Peyer's patch (tissue), 4 donors: Measurements from ENCODE around the gene JAGN1. TPM values are rescaled to one million over a fixed set of nuclear protein-coding genes. Genes with fewer than 3 reads are reported as not detected.
A peak's percentile ranks its signal among the peaks of the same experiment; 100 is the strongest.
"Not testable (repeated sequence)": the region's sequence is repeated elsewhere in the genome, so short reads cannot be mapped to it uniquely, and the experiment has no call there.

Experiments used
- DNase-seq, 3 donors: peaks; one replicate each; pipeline ENCODE4 v3.0.0-alpha.2; 2017 to 2019
- H3K27ac ChIP-seq, 4 donors: fragments of 200-600 bp; sonication (generic); one replicate each; pipeline ENCODE4 v1.5.1; 2016 to 2019
- H3K27me3 ChIP-seq, 2 donors: fragments of 200-600 bp; sonication (generic); one replicate each; pipeline ENCODE4 v1.5.1; 2019
- H3K36me3 ChIP-seq, 3 donors: fragments of 200-600 bp; sonication (generic); one replicate each; pipeline ENCODE4 v1.5.1; 2016 to 2019
- H3K4me1 ChIP-seq, 4 donors: fragments of 200-600 bp; sonication (generic); one replicate each; pipeline ENCODE4 v1.5.1; 2016 to 2019
- H3K4me3 ChIP-seq, 4 donors: fragments of 200-600 bp; sonication (generic); 1 replicate in 3 of 4; 2 replicates in 1 of 4; pipeline ENCODE4 v1.5.1; 2016 to 2019; ENCODE audit warnings: mild to moderate bottlenecking in 1 of 4
- H3K9me3 ChIP-seq, 4 donors: fragments of 200-600 bp; sonication (generic); one replicate each; pipeline ENCODE4 v1.5.1; 2016 to 2019; ENCODE audit warnings: mild to moderate bottlenecking in 1 of 4
- CTCF ChIP-seq, 6 experiments: fragments of 450-650 bp in 4 of 6; fragments of 200-600 bp in 2 of 6; sonication (generic) in 1 of 6; IDR thresholded peaks; one replicate each; pipeline ENCODE4 v1.5.1; 2017 to 2019; ENCODE audit warnings: antibody characterized with exemption in 6 of 6, mild to moderate bottlenecking in 3 of 6, moderate library complexity in 1 of 6
- POLR2A ChIP-seq, 2 donors: fragments of 450-650 bp; IDR thresholded peaks; one replicate each; pipeline ENCODE4 v1.5.1; 2017; ENCODE audit warnings: antibody characterized with exemption in 2 of 2, mild to moderate bottlenecking in 2 of 2, moderate library complexity in 2 of 2
- total RNA-seq, 4 donors: library from RNA; depleted of rRNA; stranded (reverse); fragments of >200 nt; gene quantifications; one replicate each; pipeline ENCODE4 v1.1.0, GENCODE V29; 2016

JAGN1 gene
- total RNA-seq, 4 donors from 2014 or later, result 23.9 to 46.5 (median 41.9) TPM

- TF ChIP-seq POLR2A (IDR thresholded peaks at IDR 0.05) (no peak), CTCF (IDR thresholded peaks at IDR 0.05) (no peak)
- Histone ChIP-seq H3K27me3 (no peaks in the 10 kb centered on the region), H3K36me3 (no peaks in the 10 kb centered on the region), H3K4me1 (peaks cover 0 to 19% (median 0%) of the 10 kb centered on the region in 4 donors), H3K9me3 (no peaks in the 10 kb centered on the region), H3K4me3 (no peak overlapping the region), H3K27ac (peak overlapping the region in 1 of 4 donors; percentile 7)
- DNase-seq, result no peak
Observed at GRCh38 chr3:9866639-9867038, 23.8 kb upstream of the JAGN1 start.

GRCh38 chr3:9867106-9867505 is 23.3 kb upstream of the JAGN1 start:
- H3K27me3 ChIP-seq, result no peaks in the 10 kb centered on the region
- no peak for DNase-seq
- peak overlapping the region in 1 of 4 donors; percentile 7 for H3K27ac ChIP-seq
- TF ChIP-seq POLR2A (IDR thresholded peaks at IDR 0.05) (no peak), CTCF (IDR thresholded peaks at IDR 0.05) (no peak)
- H3K4me1 ChIP-seq, result peaks cover 0 to 19% (median 0%) of the 10 kb centered on the region in 4 donors
- H3K4me3 ChIP-seq, result no peak overlapping the region
- H3K9me3 ChIP-seq, result no peaks in the 10 kb centered on the region
- no peaks in the 10 kb centered on the region for H3K36me3 ChIP-seq

GRCh38 chr3:9869955-9870354 is 20.5 kb upstream of the JAGN1 start:
- no peak overlapping the region for H3K27ac ChIP-seq
- H3K9me3 ChIP-seq, result no peaks in the 10 kb centered on the region
- TF ChIP-seq CTCF (IDR thresholded peaks at IDR 0.05) (no peak), POLR2A (IDR thresholded peaks at IDR 0.05) (no peak)
- no peaks in the 10 kb centered on the region for H3K4me1 ChIP-seq
- H3K36me3 ChIP-seq, result no peaks in the 10 kb centered on the region
- H3K4me3 ChIP-seq, result no peak overlapping the region
- H3K27me3 ChIP-seq, result no peaks in the 10 kb centered on the region
- no peak for DNase-seq

GRCh38 chr3:9870978-9871377 is 19.4 kb upstream of the JAGN1 start:
- no peaks in the 10 kb centered on the region for H3K9me3 ChIP-seq
- no peaks in the 10 kb centered on the region for H3K36me3 ChIP-seq
- no peak overlapping the region for H3K4me3 ChIP-seq
- TF ChIP-seq POLR2A (IDR thresholded peaks at IDR 0.05) (no peak), CTCF (IDR thresholded peaks at IDR 0.05) (no peak)
- no peak overlapping the region for H3K27ac ChIP-seq
- no peaks in the 10 kb centered on the region for H3K27me3 ChIP-seq
- H3K4me1 ChIP-seq, result no peaks in the 10 kb centered on the region
- no peak for DNase-seq

- H3K4me3 ChIP-seq, H3K27me3 ChIP-seq, H3K4me1 ChIP-seq, H3K36me3 ChIP-seq, H3K9me3 ChIP-seq, DNase-seq, H3K27ac ChIP-seq: not testable (repeated sequence)
Observed at GRCh38 chr3:9872067-9872466, 18.3 kb upstream of the JAGN1 start.

GRCh38 chr3:9875448-9875847 is 15.0 kb upstream of the JAGN1 start:
- Histone ChIP-seq H3K27me3 (no peaks in the 10 kb centered on the region), H3K9me3 (no peaks in the 10 kb centered on the region), H3K4me1 (peaks cover 0 to 8% (median 0%) of the 10 kb centered on the region in 4 donors), H3K27ac (no peak overlapping the region), H3K36me3 (no peaks in the 10 kb centered on the region), H3K4me3 (peak overlapping the region in 2 of 4 donors; percentile 35 to 37)
- no peak for DNase-seq
- TF ChIP-seq POLR2A (IDR thresholded peaks at IDR 0.05), result no peak

GRCh38 chr3:9876255-9876654 is 14.2 kb upstream of the JAGN1 start:
- not testable (repeated sequence) for H3K27ac ChIP-seq, H3K27me3 ChIP-seq, H3K9me3 ChIP-seq, H3K36me3 ChIP-seq, H3K4me1 ChIP-seq, DNase-seq
- peak overlapping the region in 2 of 4 donors; percentile 35 to 37 for H3K4me3 ChIP-seq
